Tibial nerve (tissue), 4 donors: ENCODE data around the gene MARCHF3. TPM values are rescaled to one million over a fixed set of nuclear protein-coding genes. Genes with fewer than 3 reads are reported as not detected.

Experiments used
- DNase-seq, 2 donors: peaks; one replicate each; pipeline ENCODE4 v3.0.0-alpha.2; 2019; ENCODE audit warnings: low spot score in 2 of 2
- H3K27ac ChIP-seq, 4 donors: fragments of 200-600 bp; sonication (generic) in 3 of 4; one replicate each; pipeline ENCODE4 v1.5.1; 2017 to 2019; ENCODE audit warnings: mild to moderate bottlenecking in 1 of 4
- H3K27me3 ChIP-seq, 2 donors: fragments of 200-600 bp; sonication (generic) in 1 of 2; one replicate each; pipeline versions ENCODE4 v1.5.1 to v1.6.0; 2017 to 2019
- H3K36me3 ChIP-seq, 3 donors: fragments of 200-600 bp; sonication (generic); one replicate each; pipeline ENCODE4 v1.5.1; 2018 to 2019
- H3K4me1 ChIP-seq, 4 donors: fragments of 200-600 bp; sonication (generic) in 3 of 4; one replicate each; pipeline ENCODE4 v1.5.1; 2017 to 2019
- H3K4me3 ChIP-seq, 4 donors: fragments of 200-600 bp; sonication (generic) in 3 of 4; one replicate each; pipeline ENCODE4 v1.5.1; 2017 to 2019; ENCODE audit warnings: mild to moderate bottlenecking in 1 of 4, moderate library complexity in 1 of 4
- H3K9me3 ChIP-seq, 4 donors: fragments of 200-600 bp; sonication (generic) in 3 of 4; one replicate each; pipeline ENCODE4 v1.5.1; 2017 to 2019
- CTCF ChIP-seq, 5 experiments: fragments of 200-600 bp in 3 of 5; fragments of 450-650 bp in 2 of 5; sonication (generic) in 3 of 5; IDR thresholded peaks; one replicate each; pipeline ENCODE4 v1.5.1; 2016 to 2019; ENCODE audit warnings: antibody characterized with exemption in 5 of 5, mild to moderate bottlenecking in 3 of 5, moderate library complexity in 2 of 5
- EP300 ChIP-seq, 2 donors: sonication (generic); formaldehyde crosslinking; IDR thresholded peaks; one replicate each; pipeline ENCODE4 v1.6.1; 2017; ENCODE audit warnings: antibody characterized with exemption in 2 of 2, mild to moderate bottlenecking in 1 of 2
- POLR2A ChIP-seq, 2 donors: fragments of 450-650 bp; IDR thresholded peaks; one replicate each; pipeline ENCODE4 v1.6.1; 2017; ENCODE audit warnings: antibody characterized with exemption in 2 of 2, mild to moderate bottlenecking in 2 of 2, moderate library complexity in 2 of 2
- WGBS, 2 donors: methylation state at CpG; one replicate each; pipeline ENCODE4 v1.1.5; 2018; 5-methylcytosine and 5-hydroxymethylcytosine counted together
- total RNA-seq, 4 donors: library from RNA; depleted of rRNA; stranded (reverse); fragments of >200 nt; gene quantifications; one replicate each; pipeline ENCODE4 v1.1.0, GENCODE V29; 2016

Gene MARCHF3
- total RNA-seq, 4 donors from 2014 or later, result 1.8 to 8.7 (median 4.7) TPM

GRCh38 chr5:127051591-127051990, 21.2 kb upstream of the MARCHF3 start:
- no peak for DNase-seq
- Histone ChIP-seq H3K9me3 (no peaks in the 10 kb centered on the region), H3K4me1 (no peaks in the 10 kb centered on the region), H3K4me3 (no peak overlapping the region), H3K27ac (no peak overlapping the region), H3K36me3 (peaks cover 0 to 5% (median 0%) of the 10 kb centered on the region in 3 donors), H3K27me3 (no peaks in the 10 kb centered on the region)
- TF ChIP-seq CTCF (IDR thresholded peaks at IDR 0.05), result no peak
- WGBS, 2 donors, result 91 to 97% methylated on average over 1 of the region's 1 CpG

GRCh38 chr5:127046343-127047072, 16.1 kb upstream of the MARCHF3 start:
- H3K4me1 ChIP-seq, result peaks cover 0 to 3% (median 0%) of the 10 kb centered on the region in 4 donors
- DNase-seq, result no peak
- no peak for TF ChIP-seq CTCF (IDR thresholded peaks at IDR 0.05)
- H3K4me3 ChIP-seq, result no peak overlapping the region
- no peaks in the 10 kb centered on the region for H3K9me3 ChIP-seq
- H3K27ac ChIP-seq, result no peak overlapping the region
- 90 to 92% methylated on average over 4 of the region's 4 CpGs for WGBS, 2 donors
- no peaks in the 10 kb centered on the region for H3K27me3 ChIP-seq
- H3K36me3 ChIP-seq, result no peaks in the 10 kb centered on the region

GRCh38 chr5:127042593-127042992, 12.2 kb upstream of the MARCHF3 start:
- Histone ChIP-seq H3K4me1 (peaks cover 0 to 10% (median 0%) of the 10 kb centered on the region in 4 donors), H3K27me3 (no peaks in the 10 kb centered on the region), H3K9me3 (no peaks in the 10 kb centered on the region), H3K36me3 (no peaks in the 10 kb centered on the region), H3K27ac (no peak overlapping the region), H3K4me3 (no peak overlapping the region)
- no peak for DNase-seq
- TF ChIP-seq CTCF (IDR thresholded peaks at IDR 0.05), result no peak
- 89 to 92% methylated on average over 2 of the region's 2 CpGs for WGBS, 2 donors

DNA sequence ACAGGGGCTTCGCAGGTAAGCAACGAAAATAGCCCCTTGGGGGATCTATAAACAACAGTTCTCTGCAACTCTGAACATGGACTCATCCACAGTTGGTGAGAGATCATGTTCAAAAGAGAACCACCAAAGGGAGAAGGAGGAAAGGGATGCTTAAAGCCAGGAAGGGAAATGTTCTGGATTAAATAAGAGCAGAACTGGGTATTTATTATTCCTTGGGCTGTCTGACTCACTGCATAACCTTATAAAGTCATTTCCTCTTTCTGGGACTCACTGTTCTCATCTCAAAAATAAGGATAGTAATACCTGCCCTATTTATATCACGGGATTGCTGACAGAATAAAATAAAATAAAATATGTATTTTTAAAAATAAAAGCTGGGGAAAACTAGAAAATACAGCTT, 11.2 kb upstream of the MARCHF3 start:
- peaks cover 0 to 10% (median 0%) of the 10 kb centered on the region in 4 donors for H3K4me1 ChIP-seq
- no peak for DNase-seq
- H3K27me3 ChIP-seq, result no peaks in the 10 kb centered on the region
- H3K9me3 ChIP-seq, result no peaks in the 10 kb centered on the region
- H3K4me3 ChIP-seq, result no peak overlapping the region
- WGBS, 2 donors, result 69 to 81% methylated on average over 3 of the region's 3 CpGs
- TF ChIP-seq EP300 (IDR thresholded peaks at IDR 0.05) (no peak), POLR2A (IDR thresholded peaks at IDR 0.05) (no peak), CTCF (IDR thresholded peaks at IDR 0.05) (no peak)
- peak overlapping the region in 2 of 4 donors; percentile 59 to 66 for H3K27ac ChIP-seq
- H3K36me3 ChIP-seq, result no peaks in the 10 kb centered on the region

GRCh38 chr5:127040796-127041520, 10.6 kb upstream of the MARCHF3 start:
- WGBS, 2 donors, result 60 to 61% methylated on average over 9 of the region's 9 CpGs
- Histone ChIP-seq H3K9me3 (no peaks in the 10 kb centered on the region), H3K27ac (peak overlapping the region in 2 of 4 donors; percentile 59 to 66), H3K4me3 (no peak overlapping the region), H3K27me3 (no peaks in the 10 kb centered on the region), H3K36me3 (no peaks in the 10 kb centered on the region), H3K4me1 (peaks cover 0 to 10% (median 0%) of the 10 kb centered on the region in 4 donors)
- peak in 1 of 2 donors; percentile 8 for TF ChIP-seq EP300 (IDR thresholded peaks at IDR 0.05)
- TF ChIP-seq CTCF (IDR thresholded peaks at IDR 0.05), result no peak
- no peak for TF ChIP-seq POLR2A (IDR thresholded peaks at IDR 0.05)
- no peak for DNase-seq
